Measurements from ENCODE around the gene SIGMAR1.

Gene SIGMAR1

GRCh38 chr9:34600908-34601307, 36.7 kb downstream of the SIGMAR1 start:
- no peak for DNase-seq

DNA sequence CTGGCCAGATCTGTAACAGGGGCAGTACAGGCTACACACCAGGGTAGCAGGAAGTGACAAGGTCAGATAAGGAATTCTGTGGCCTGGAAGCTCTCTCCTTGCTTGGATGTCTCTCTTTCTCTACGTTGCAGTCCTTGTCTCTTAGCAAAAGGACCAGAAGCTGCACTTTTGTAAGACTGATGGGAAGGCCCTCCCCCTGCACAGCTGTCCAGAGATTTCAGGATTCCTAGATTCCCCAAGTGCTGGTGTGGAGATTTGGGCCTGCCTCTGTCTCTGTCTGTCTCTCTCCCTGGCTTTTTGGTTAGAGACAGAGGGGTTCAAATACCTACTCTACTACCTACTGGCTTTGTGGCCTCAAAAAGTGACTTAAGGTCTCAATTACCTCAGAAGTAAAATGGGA, 38.0 kb downstream of the SIGMAR1 start:
- no peak for DNase-seq

DNA sequence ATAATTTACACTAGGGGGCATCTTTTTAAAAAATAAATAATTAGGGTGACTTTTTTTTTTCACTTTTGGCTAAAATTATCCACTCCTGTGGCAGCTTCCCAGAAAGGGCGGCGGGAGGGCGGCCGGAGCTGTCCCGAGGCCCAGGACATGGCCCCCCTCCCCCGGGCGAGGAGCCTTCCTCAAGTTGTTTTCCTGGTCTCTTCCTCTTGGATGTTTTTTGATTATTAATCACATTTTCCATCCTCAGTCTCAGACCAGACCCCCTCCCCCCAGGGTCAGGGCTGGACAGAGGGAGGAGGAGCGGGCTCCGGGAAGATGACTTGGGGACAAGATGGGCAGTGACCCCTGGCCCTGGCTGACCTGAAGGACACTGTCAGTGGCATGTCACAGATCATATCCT, 43.4 kb downstream of the SIGMAR1 start:
- no peak for DNase-seq

GRCh38 chr9:34592895-34593601, 44.5 kb downstream of the SIGMAR1 start:
- no peak for DNase-seq

DNA sequence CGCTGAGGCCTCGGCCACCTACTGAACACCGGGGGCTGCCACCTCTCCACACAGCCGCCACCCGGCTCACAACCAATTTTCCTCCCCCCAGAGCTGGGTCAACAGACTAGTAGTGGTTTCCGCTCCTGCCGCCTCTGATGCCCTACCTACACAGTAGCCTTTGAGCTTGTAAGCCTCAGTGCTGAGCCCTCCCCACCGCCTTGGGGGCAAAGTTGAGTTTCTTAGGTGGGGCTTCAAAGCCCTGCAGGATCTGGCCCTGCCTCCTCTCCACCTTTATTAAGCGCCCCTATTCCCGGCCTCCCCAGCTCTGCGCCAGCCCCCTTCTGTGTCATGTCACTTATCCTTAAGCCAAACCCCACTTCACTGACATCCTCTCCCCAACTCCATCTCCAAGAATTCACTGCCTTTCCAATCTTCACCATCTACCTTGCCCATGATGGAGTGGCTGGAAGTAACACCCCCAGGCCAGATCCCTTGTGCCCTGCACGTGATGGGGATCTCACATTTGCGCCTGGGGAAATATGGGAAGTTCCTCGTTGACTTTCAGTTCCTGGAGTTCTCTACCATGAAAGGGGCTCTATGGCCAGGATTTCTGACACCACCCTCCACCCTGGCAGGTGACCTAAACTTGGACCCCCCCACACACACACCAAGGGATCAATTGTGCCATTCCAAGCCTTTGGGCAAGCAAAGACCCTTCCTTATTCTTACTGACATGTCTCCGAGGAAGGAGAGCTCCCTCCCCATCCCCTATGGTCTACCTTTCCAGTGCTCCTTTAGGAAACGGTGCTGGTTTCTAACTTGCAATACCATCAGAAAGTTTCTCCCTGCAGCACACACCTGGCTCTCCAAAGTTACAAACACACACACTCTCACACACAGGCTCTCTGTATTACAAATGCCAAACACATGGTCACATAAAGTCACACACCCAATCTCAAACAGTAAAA, 45.4 kb downstream of the SIGMAR1 start:
- no peak for DNase-seq

DNA sequence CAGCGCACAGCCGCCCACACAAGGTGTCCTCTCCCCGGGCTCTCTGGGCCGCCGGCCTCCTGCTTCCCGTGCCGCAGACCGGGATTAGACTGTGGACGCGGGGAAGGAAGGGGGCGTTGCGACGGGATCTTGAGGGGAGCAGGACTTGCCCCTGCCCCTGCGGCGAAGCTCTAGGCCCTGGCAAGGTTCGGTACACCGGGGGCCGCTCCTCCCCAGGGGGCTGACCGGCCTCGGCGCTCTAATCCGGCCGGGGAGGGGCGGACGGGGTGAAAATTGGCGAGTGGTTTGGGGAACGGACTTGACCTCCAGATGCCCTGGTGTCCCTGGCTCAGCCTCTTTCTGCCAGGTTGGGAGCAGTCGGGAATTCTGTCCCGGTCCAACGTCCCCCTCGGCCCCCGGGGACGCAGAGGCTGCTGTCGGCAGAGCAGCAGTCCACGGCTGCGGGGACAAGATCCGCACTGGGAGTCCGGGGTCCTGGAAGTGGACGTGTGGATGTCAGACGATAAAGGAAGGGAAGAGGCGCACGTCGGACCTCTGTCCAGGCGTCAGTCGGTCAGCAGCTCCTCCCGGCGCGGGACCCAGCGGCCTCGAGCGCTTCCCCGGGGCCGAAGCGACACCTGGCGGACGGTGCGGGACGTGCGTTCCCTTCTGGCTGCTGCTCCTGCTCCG, 46.2 kb downstream of the SIGMAR1 start:
- DNase-seq: peak; percentile 100

- DNase-seq: no peak
Observed at GRCh38 chr9:34590381-34591247, 47.0 kb downstream of the SIGMAR1 start.

GRCh38 chr9:34589636-34590380, 47.8 kb downstream of the SIGMAR1 start, which contains the start of gene CNTFR:
TSS of gene CNTFR (minus strand) at chr9:34589724. CDS start at chr9:34568981, 20,743 bp downstream.
- peak; percentile 81 for DNase-seq

- no peak for DNase-seq
Observed at GRCh38 chr9:34588671-34589635, 48.6 kb downstream of the SIGMAR1 start.

DNA sequence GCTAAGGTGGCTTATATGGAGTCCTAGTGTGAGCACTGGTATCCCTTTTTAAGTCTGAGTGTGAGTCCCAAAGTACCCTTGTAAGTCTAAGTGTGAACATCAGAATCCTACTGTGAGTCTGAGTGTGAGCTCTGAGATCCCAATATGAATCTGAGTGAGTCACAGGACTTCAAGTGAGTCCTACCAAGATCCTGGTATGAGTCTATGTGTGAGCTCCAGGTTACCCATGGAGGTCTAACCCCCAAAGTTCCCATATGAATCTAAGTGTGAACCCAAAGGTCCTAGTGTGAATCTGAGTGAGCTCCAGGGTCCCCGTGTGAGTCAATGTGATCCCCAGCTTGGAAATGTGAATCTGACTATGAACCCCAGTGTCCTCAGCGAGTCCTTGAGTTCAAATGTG, 50.3 kb downstream of the SIGMAR1 start:
- DNase-seq: no peak

GRCh38 chr9:34585946-34586669, 51.5 kb downstream of the SIGMAR1 start:
- DNase-seq: no peak

DNA sequence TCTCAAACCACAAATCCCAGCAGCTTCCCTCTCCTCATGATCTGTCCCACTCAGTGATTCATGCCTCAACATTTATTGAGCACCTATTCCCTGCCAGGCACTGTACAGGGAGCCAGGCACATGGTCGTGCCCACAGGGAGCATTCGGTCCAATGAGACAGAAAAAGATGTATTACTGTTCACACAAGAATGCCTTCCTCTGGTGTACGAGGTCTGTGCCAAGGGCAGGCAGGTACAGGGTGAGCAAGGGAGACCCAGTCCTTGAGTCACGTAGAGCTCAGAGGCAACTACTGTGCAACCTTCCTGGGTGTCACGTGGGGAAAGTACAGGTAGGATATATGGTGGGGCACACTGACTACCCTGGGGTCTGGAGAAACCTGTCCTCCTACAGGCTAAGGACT, 52.6 kb downstream of the SIGMAR1 start:
- no peak for DNase-seq
